T-helper 2 cell (primary cell): ENCODE results near the gene SMG6.
"Not testable (repeated sequence)": the region's sequence is repeated elsewhere in the genome, so short reads cannot be mapped to it uniquely, and the experiment has no call there.

ENCODE experiments used
- DNase-seq, 5 experiments: peaks; one replicate each; pipeline versions ENCODE4 v3.0.0 to v3.0.0-alpha.2; 2012 to 2022
- total RNA-seq, 2 donors: gene quantifications; one replicate each; lab custom pipeline; 2026; lab: John Stamatoyannopoulos, UW

The SMG6 gene
- 78.5 to 95.1 reads per million in 2 donors for total RNA-seq

GRCh38 chr17:2303204-2304188 lies at the start of gene SMG6, which contains the start of gene SRR:
SMG6 (minus strand) TSS chr17:2303785; CDS start chr17:2303720, 65 bp downstream.
SRR (plus strand) TSS chr17:2303950; CDS start chr17:2315561, 11,611 bp downstream.
- DNase-seq, result peak; percentile 86 to 96 (median 95)

- no peak for DNase-seq
Observed at GRCh38 chr17:2351269-2351668, 47.7 kb upstream of the SMG6 start.

GRCh38 chr17:2347805-2348685 lies 44.5 kb upstream of the SMG6 start:
- no peak for DNase-seq

GRCh38 chr17:2346475-2346874 lies 42.9 kb upstream of the SMG6 start:
- DNase-seq, result no peak

- no peak for DNase-seq
Observed at GRCh38 chr17:2344528-2344927, 40.9 kb upstream of the SMG6 start.

- DNase-seq, result peak in 1 of 5 experiments; percentile 15
Observed at GRCh38 chr17:2343421-2343820, 39.8 kb upstream of the SMG6 start.

- no peak for DNase-seq
Observed at GRCh38 chr17:2338315-2338657, 34.7 kb upstream of the SMG6 start.

- DNase-seq, result peak; percentile 31 to 58 (median 45)
Observed at GRCh38 chr17:2337544-2338314, 34.1 kb upstream of the SMG6 start.

GRCh38 chr17:2336852-2337543 lies 33.4 kb upstream of the SMG6 start, which contains the start of gene SGSM2:
SGSM2 (plus strand) TSS chr17:2337501; CDS start chr17:2337689, 188 bp downstream.
- peak; percentile 55 to 83 (median 70) for DNase-seq

GRCh38 chr17:2336215-2336851 lies 32.7 kb upstream of the SMG6 start, which contains the start of gene TSR1:
TSR1 (minus strand) TSS chr17:2336457; CDS start chr17:2336427, 30 bp downstream.
- DNase-seq, result peak; percentile 76 to 91 (median 84)

- no peak for DNase-seq
Observed at GRCh38 chr17:2335726-2336214, 32.2 kb upstream of the SMG6 start.

GRCh38 chr17:2331303-2331702 lies 27.7 kb upstream of the SMG6 start:
- no peak for DNase-seq

- no peak for DNase-seq
Observed at GRCh38 chr17:2323629-2324314, 20.2 kb upstream of the SMG6 start.

- no peak for DNase-seq
Observed at GRCh38 chr17:2321399-2321798, 17.8 kb upstream of the SMG6 start.

GRCh38 chr17:2319051-2319450 lies 15.5 kb upstream of the SMG6 start:
- no peak for DNase-seq

GRCh38 chr17:2317796-2318195 lies 14.2 kb upstream of the SMG6 start:
- no peak for DNase-seq

GRCh38 chr17:2316916-2317205 lies 13.3 kb upstream of the SMG6 start:
- DNase-seq, result not testable (repeated sequence)

GRCh38 chr17:2312736-2313135 lies 9.2 kb upstream of the SMG6 start:
- no peak for DNase-seq

GRCh38 chr17:2309338-2310154 lies 6.0 kb upstream of the SMG6 start:
- no peak for DNase-seq
